GM12892 (cell line): ENCODE data around the gene WASF1.

ENCODE experiments used
- POLR2A ChIP-seq: IDR thresholded peaks from 2 replicates; pipeline ENCODE4 v1.6.1; 2011; ENCODE audit warnings: low read depth, low read length, control low read depth
- TAF1 ChIP-seq: IDR thresholded peaks from 2 replicates; pipeline ENCODE4 v1.6.1; 2011; ENCODE audit warnings: low read depth, mild to moderate bottlenecking, control low read depth, low read length, borderline replicate concordance

DNA sequence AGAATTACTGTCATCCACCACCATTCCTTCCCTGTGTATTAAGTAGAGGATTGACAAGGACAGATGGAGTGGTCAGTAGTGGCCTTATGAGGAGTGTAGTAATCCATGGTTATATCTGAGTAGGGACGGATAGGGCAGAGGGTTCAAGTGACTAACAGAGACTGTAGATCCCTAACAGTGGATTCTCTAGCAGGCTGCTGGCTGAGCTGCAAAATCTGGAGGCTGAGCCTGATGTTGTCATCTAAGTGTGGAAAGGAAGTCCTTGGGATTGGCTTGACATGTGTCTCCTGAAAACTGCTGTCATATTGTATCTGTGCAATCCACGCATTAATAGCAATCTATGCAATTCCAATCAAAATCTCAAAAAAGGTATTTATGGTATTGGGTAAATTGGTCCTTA is 94.2 kb downstream of the WASF1 start:
- no peak for TF ChIP-seq TAF1
- TF ChIP-seq POLR2A: no peak
